H1 (cell line): Measurements from ENCODE around the gene PRKN. TPM values are rescaled to one million over a fixed set of nuclear protein-coding genes. Genes with fewer than 3 reads are reported as not detected.

Source experiments
- CTCF ChIA-PET: fragments of 300-600 bp; sonication (Branson Sonifier 250); formaldehyde crosslinking; loops from one replicate; lab custom pipeline; 2021; ENCODE audit not compliant: partially characterized antibody; lab: Charles Lee
- POLR2A ChIA-PET: fragments of 300-600 bp; sonication (Branson Sonifier 250); formaldehyde crosslinking; loops from one replicate; lab custom pipeline; 2021; ENCODE audit warnings: inconsistent platforms; ENCODE audit not compliant: partially characterized antibody; lab: Charles Lee
- DNase-seq, 2 experiments: peaks; one replicate each; pipeline versions ENCODE4 v3.0.0 to v3.0.0-alpha.2; 2010 to 2022; ENCODE audit warnings: low spot score in 2 of 2, low read depth in 1 of 2, mixed read lengths in 1 of 2
- FAIRE-seq: peaks from 2 replicates; lab custom pipeline; 2011; peaks lifted over from hg19 to GRCh38; lab: Jason Lieb, UNC
- H2AFZ ChIP-seq: 2 replicates; pipeline ENCODE4 v1.8.1; 2012; ENCODE audit warnings: low read length, inconsistent platforms
- H2AK5ac ChIP-seq: 2 replicates; pipeline ENCODE4 v1.6.1; 2013; ENCODE audit warnings: low read depth, low read length
- H2BK120ac ChIP-seq: replicated peaks from 2 replicates; pipeline ENCODE3; 2013; ENCODE audit warnings: low read depth, low read length, inconsistent platforms
- H2BK12ac ChIP-seq: 2 replicates; pipeline ENCODE4 v1.6.1; 2013; ENCODE audit warnings: low read depth, low read length
- H2BK15ac ChIP-seq: 2 replicates; pipeline ENCODE4 v1.6.1; 2013; ENCODE audit warnings: low read length
- H2BK20ac ChIP-seq: 2 replicates; pipeline ENCODE4 v1.6.1; 2013; ENCODE audit warnings: low read length
- H2BK5ac ChIP-seq: 2 replicates; pipeline ENCODE4 v1.6.1; 2013; ENCODE audit warnings: low read depth, low read length
- H3K14ac ChIP-seq: 2 replicates; pipeline ENCODE4 v1.6.1; 2013; ENCODE audit warnings: inconsistent platforms; ENCODE audit not compliant: insufficient read length
- H3K18ac ChIP-seq: 2 replicates; pipeline ENCODE4 v1.6.1; 2013; ENCODE audit warnings: low read length; ENCODE audit errors: extremely low read depth
- H3K23ac ChIP-seq: 2 replicates; pipeline ENCODE4 v1.6.1; 2013; ENCODE audit warnings: inconsistent platforms; ENCODE audit not compliant: insufficient read length
- H3K23me2 ChIP-seq: 2 replicates; pipeline ENCODE4 v1.6.1; 2013; ENCODE audit warnings: low read depth, low read length
- H3K27ac ChIP-seq: 2 replicates; pipeline ENCODE4 v1.6.1; 2011; ENCODE audit warnings: low read depth, low read length, inconsistent platforms
- H3K27me3 ChIP-seq, 4 experiments: replicated peaks in 1 of 4; 1 replicate in 1 of 4; 2 replicates in 3 of 4; pipeline versions ENCODE4 v1.6.1 to v1.8.1; 2011 to 2013; ENCODE audit warnings: low read length in 3 of 4, mild to moderate bottlenecking in 3 of 4, inconsistent platforms in 2 of 4, mixed read lengths in 2 of 4, moderate library complexity in 1 of 4; ENCODE audit not compliant: control insufficient read depth in 3 of 4, insufficient read depth in 3 of 4; ENCODE audit errors: extremely low read depth in 1 of 4
- H3K36me3 ChIP-seq, 4 experiments: 2 replicates each; pipeline versions ENCODE4 v1.6.1 to v1.8.1; 2011 to 2013; ENCODE audit warnings: mild to moderate bottlenecking in 4 of 4, low read length in 3 of 4, moderate library complexity in 2 of 4, control low read depth in 1 of 4, inconsistent platforms in 1 of 4; ENCODE audit not compliant: insufficient read depth in 4 of 4, control insufficient read depth in 2 of 4
- H3K4ac ChIP-seq: replicated peaks from 2 replicates; pipeline ENCODE3; 2013; ENCODE audit warnings: low read length, low read depth, mixed read lengths, inconsistent platforms; ENCODE audit not compliant: insufficient read length
- H3K4me1 ChIP-seq, 4 experiments: replicated peaks in 1 of 4; 1 replicate in 1 of 4; 2 replicates in 3 of 4; pipeline versions ENCODE4 v1.6.1 to v1.8.1; 2011 to 2013; ENCODE audit warnings: low read length in 3 of 4, inconsistent platforms in 2 of 4, mixed read lengths in 1 of 4; ENCODE audit not compliant: insufficient read depth in 4 of 4, control insufficient read depth in 3 of 4
- H3K4me2 ChIP-seq, 2 experiments: 2 replicates each; pipeline versions ENCODE4 v1.6.1 to v1.8.1; 2011 to 2013; ENCODE audit warnings: low read depth in 2 of 2, low read length in 2 of 2, control low read depth in 1 of 2, inconsistent platforms in 1 of 2, mild to moderate bottlenecking in 1 of 2; ENCODE audit not compliant: insufficient read depth in 1 of 2
- H3K4me3 ChIP-seq, 4 experiments: fragments of 200-600, 300-600 bp in 1 of 4; sonication (generic), shearing (Covaris generic), sonication (Bioruptor Twin) in 1 of 4; 2 replicates each; pipeline versions ENCODE4 v1.5.1 to v1.8.1; 2011 to 2016; ENCODE audit warnings: low read length in 4 of 4, low read depth in 3 of 4, control low read depth in 2 of 4, inconsistent platforms in 2 of 4, mild to moderate bottlenecking in 2 of 4, mixed read lengths in 1 of 4, moderate library complexity in 1 of 4; ENCODE audit not compliant: insufficient read depth in 2 of 4; ENCODE audit errors: extremely low read depth in 1 of 4
- H3K56ac ChIP-seq: replicated peaks from 2 replicates; pipeline ENCODE3; 2013; ENCODE audit warnings: low read depth, mild to moderate bottlenecking, mixed read lengths, low read length, inconsistent platforms; ENCODE audit not compliant: insufficient read length
- H3K79me1 ChIP-seq: 2 replicates; pipeline ENCODE4 v1.6.1; 2013; ENCODE audit warnings: low read depth, low read length, control low read depth
- H3K79me2 ChIP-seq, 2 experiments: 2 replicates each; pipeline versions ENCODE4 v1.6.1 to v1.8.1; 2012 to 2013; ENCODE audit warnings: low read length in 2 of 2, mild to moderate bottlenecking in 2 of 2, inconsistent platforms in 1 of 2; ENCODE audit not compliant: insufficient read depth in 2 of 2, control insufficient read depth in 1 of 2
- H3K9ac ChIP-seq, 4 experiments: replicated peaks in 1 of 4; 1 replicate in 1 of 4; 2 replicates in 3 of 4; pipeline versions ENCODE4 v1.6.1 to v1.8.1; 2011 to 2013; ENCODE audit warnings: low read depth in 3 of 4, low read length in 3 of 4, control low read depth in 2 of 4, mild to moderate bottlenecking in 2 of 4, moderate library complexity in 2 of 4, inconsistent platforms in 1 of 4; ENCODE audit errors: extremely low read depth in 1 of 4
- H3K9me3 ChIP-seq, 2 experiments: 2 replicates each; pipeline versions ENCODE4 v1.6.1 to v1.8.1; 2012 to 2013; ENCODE audit warnings: mild to moderate bottlenecking in 2 of 2, moderate library complexity in 2 of 2, control low read depth in 1 of 2, inconsistent platforms in 1 of 2, low read depth in 1 of 2, low read length in 1 of 2, mixed read lengths in 1 of 2; ENCODE audit not compliant: insufficient read depth in 2 of 2
- H4K20me1 ChIP-seq, 2 experiments: replicated peaks in 1 of 2; 2 replicates each; pipeline versions ENCODE3 to v1.8.1; 2011 to 2013; ENCODE audit warnings: inconsistent platforms in 2 of 2, low read length in 2 of 2, mild to moderate bottlenecking in 1 of 2; ENCODE audit not compliant: insufficient read depth in 2 of 2, control insufficient read depth in 1 of 2
- H4K5ac ChIP-seq: 2 replicates; pipeline ENCODE4 v1.6.1; 2013; ENCODE audit warnings: low read length, low read depth, mixed read lengths, inconsistent platforms; ENCODE audit not compliant: insufficient read length
- H4K8ac ChIP-seq: 2 replicates; pipeline ENCODE4 v1.8.0; 2013; ENCODE audit warnings: mild to moderate bottlenecking, moderate library complexity, low read length, inconsistent platforms; ENCODE audit not compliant: insufficient read depth; ENCODE audit errors: extremely low read depth
- H4K91ac ChIP-seq: replicated peaks from 2 replicates; pipeline ENCODE3; 2013; ENCODE audit warnings: low read length, mixed read lengths, inconsistent platforms; ENCODE audit not compliant: insufficient read length
- ASH2L ChIP-seq: fragments of 200-600, 300-600 bp; sonication (generic); IDR thresholded peaks from one replicate; pipeline ENCODE4 v1.7.1; 2017; ENCODE audit warnings: low read length
- BACH1 ChIP-seq: IDR thresholded peaks from 2 replicates; pipeline ENCODE4 v1.6.1; 2012; ENCODE audit warnings: low read length, improper control_type of control experiment
- EP300 ChIP-seq, 2 experiments: IDR thresholded peaks; 1 replicate in 1 of 2; 2 replicates in 1 of 2; pipeline ENCODE4 v1.6.1; 2011 to 2012; ENCODE audit warnings: low read depth in 2 of 2, low read length in 2 of 2, mild to moderate bottlenecking in 2 of 2, borderline replicate concordance in 1 of 2, inconsistent platforms in 1 of 2, moderate library complexity in 1 of 2
- HDAC6 ChIP-seq: IDR thresholded peaks from one replicate; pipeline ENCODE4 v1.7.1; 2012; ENCODE audit warnings: low read depth, mild to moderate bottlenecking, inconsistent platforms, low read length, moderate library complexity
- KDM4A ChIP-seq: IDR thresholded peaks from one replicate; pipeline ENCODE4 v1.7.1; 2012; ENCODE audit warnings: low read depth, mild to moderate bottlenecking, moderate library complexity, low read length, inconsistent platforms; ENCODE audit not compliant: severe bottlenecking
- NRF1 ChIP-seq: IDR thresholded peaks from 2 replicates; pipeline ENCODE4 v1.6.1; 2011; ENCODE audit warnings: mild to moderate bottlenecking, low read depth, low read length, improper control_type of control experiment
- RBBP5 ChIP-seq: IDR thresholded peaks from 2 replicates; pipeline ENCODE4 v1.7.1; 2012; ENCODE audit warnings: low read depth, mild to moderate bottlenecking, inconsistent platforms, low read length, moderate library complexity, borderline replicate concordance
- TBP ChIP-seq: IDR thresholded peaks from 2 replicates; pipeline ENCODE4 v1.6.1; 2011; ENCODE audit warnings: low read depth, low read length, improper control_type of control experiment
- USF2 ChIP-seq: IDR thresholded peaks from 2 replicates; pipeline ENCODE4 v1.6.1; 2011; ENCODE audit warnings: low read length, improper control_type of control experiment
- WGBS, 2 experiments: shearing (Covaris generic) in 1 of 2; methylation state at CpG; one replicate each; pipeline versions ENCODE4 v1.1.6 to v1.1.7; 2013 to 2015; ENCODE audit warnings: low lambda C conversion rate in 2 of 2, mixed read lengths in 2 of 2, inconsistent platforms in 1 of 2, low coverage in 1 of 2, missing lambda C conversion rate in 1 of 2; ENCODE audit not compliant: insufficient replicate concordance in 2 of 2, insufficient coverage in 1 of 2, insufficient read length in 1 of 2; ENCODE audit errors: extremely low coverage in 1 of 2, missing lambda C conversion rate in 1 of 2; 5-methylcytosine and 5-hydroxymethylcytosine counted together
- polyA plus RNA-seq, 7 experiments: library from polyadenylated mRNA; depleted of rRNA in 3 of 7; stranded (reverse) in 5 of 7; unstranded in 2 of 7; fragments of >200 nt in 5 of 7; fragments of 200-250 nt in 2 of 7; gene quantifications; 1 replicate in 5 of 7; 2 replicates in 1 of 7; 4 replicates in 1 of 7; pipeline versions ENCODE4 v1.2.1 to v1.2.3, GENCODE V29; 2011 to 2013; ENCODE audit warnings: missing spikeins in 2 of 7, mixed read lengths in 2 of 7
- total RNA-seq: library from RNA; stranded (reverse); fragmentation: NEBNext Ultra II Directional; extraction: Animal tissue kit (Norgen Biotek cat#: 25700); gene quantifications from 2 replicates; pipeline ENCODE4 v1.2.1, GENCODE V29; 2021
- TF ChIP-seq, protein P1 (sequence below), 3 experiments: IDR thresholded peaks; 1 replicate in 2 of 3; 2 replicates in 1 of 3; pipeline versions ENCODE4 v1.5.1 to v1.6.1; 2011; ENCODE audit warnings: low read length in 3 of 3, mild to moderate bottlenecking in 3 of 3, inconsistent platforms in 2 of 3, low read depth in 1 of 3, moderate library complexity in 1 of 3; ENCODE audit not compliant: insufficient read depth in 1 of 3; ENCODE audit errors: control extremely low read depth in 1 of 3

Gene PRKN
- total and polyA plus RNA-seq, 2 of the 8 experiments (the other 6 are each of a cell fraction or from before 2014, with no cell fraction given): 0.13 to 0.29 TPM

DNA sequence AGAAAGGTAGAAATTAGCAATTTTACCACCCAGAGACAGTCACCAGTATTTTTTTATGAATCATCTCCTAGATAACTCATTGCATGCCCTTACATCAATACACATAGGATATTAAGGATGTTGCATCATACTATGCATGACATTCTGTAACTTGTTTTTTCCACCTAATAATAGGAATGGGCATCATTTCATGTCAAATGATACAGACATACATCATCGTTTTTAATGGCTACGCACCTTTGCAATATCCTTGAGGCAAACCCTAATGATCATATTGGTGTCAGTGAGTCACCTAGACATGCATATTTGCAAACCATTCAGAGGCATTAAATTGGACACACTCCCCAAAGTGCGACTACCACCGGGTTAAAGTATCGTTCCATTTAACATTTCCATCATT is 1144.0 kb downstream of the PRKN start:
- Histone ChIP-seq H3K79me2 (no peaks in the 10 kb centered on the region), H3K4me3 (no peak overlapping the region), H3K18ac (no peak overlapping the region), H3K4ac (no peak overlapping the region), H3K9me3 (no peaks in the 10 kb centered on the region), H3K27ac (no peak overlapping the region), H3K4me1 (no peaks in the 10 kb centered on the region), H2BK12ac (no peak overlapping the region), H2BK5ac (no peak overlapping the region), H2BK20ac (no peak overlapping the region), H2BK15ac (no peak overlapping the region), H4K20me1 (no peaks in the 10 kb centered on the region), H4K5ac (no peak overlapping the region), H3K9ac (no peak overlapping the region), H3K14ac (no peak overlapping the region), H2AFZ (no peak overlapping the region; the same call in 1 of the 2 replicates), H3K36me3 (no peaks in the 10 kb centered on the region), H2AK5ac (no peak overlapping the region), H3K27me3 (no peaks in the 10 kb centered on the region), H4K8ac (no peak overlapping the region), H4K91ac (no peak overlapping the region), H3K23ac (no peak overlapping the region), H3K79me1 (no peaks in the 10 kb centered on the region), H2BK120ac (no peak overlapping the region), H3K23me2 (no peaks in the 10 kb centered on the region), H3K4me2 (no peak overlapping the region), H3K56ac (no peak overlapping the region)
- POLR2A ChIA-PET: no interaction called here
- FAIRE-seq (no peak), DNase-seq (no peak)
- CTCF ChIA-PET: interaction anchor here (1.0 kb wide), 2 partner anchors 12 to 165 kb away, joined by 3 read pairs; no protein-coding TSS in a partner anchor
- WGBS, 2 experiments: 97% methylated on average over 5 of the region's 5 CpGs; no CpG with 5 or more reads in 1 of the 2 experiments
- TF ChIP-seq NRF1 (no peak), BACH1 (no peak), TBP (no peak), ASH2L (no peak), EP300 (IDR thresholded peaks at IDR 0.05; ENCODE audit: borderline replicate concordance in 1 of 2, low read depth in 2 of 2, low read length in 2 of 2) (no peak), HDAC6 (no peak), USF2 (no peak), KDM4A (no peak), RBBP5 (no peak)
- TF ChIP-seq, protein P1, sequence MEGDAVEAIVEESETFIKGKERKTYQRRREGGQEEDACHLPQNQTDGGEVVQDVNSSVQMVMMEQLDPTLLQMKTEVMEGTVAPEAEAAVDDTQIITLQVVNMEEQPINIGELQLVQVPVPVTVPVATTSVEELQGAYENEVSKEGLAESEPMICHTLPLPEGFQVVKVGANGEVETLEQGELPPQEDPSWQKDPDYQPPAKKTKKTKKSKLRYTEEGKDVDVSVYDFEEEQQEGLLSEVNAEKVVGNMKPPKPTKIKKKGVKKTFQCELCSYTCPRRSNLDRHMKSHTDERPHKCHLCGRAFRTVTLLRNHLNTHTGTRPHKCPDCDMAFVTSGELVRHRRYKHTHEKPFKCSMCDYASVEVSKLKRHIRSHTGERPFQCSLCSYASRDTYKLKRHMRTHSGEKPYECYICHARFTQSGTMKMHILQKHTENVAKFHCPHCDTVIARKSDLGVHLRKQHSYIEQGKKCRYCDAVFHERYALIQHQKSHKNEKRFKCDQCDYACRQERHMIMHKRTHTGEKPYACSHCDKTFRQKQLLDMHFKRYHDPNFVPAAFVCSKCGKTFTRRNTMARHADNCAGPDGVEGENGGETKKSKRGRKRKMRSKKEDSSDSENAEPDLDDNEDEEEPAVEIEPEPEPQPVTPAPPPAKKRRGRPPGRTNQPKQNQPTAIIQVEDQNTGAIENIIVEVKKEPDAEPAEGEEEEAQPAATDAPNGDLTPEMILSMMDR (IDR thresholded peaks at IDR 0.05; ENCODE audit: control extremely low read depth in 1 of 3, insufficient read depth in 1 of 3, low read depth in 1 of 3, low read length in 3 of 3): no peak
